Activated CD4-positive, CD25-positive, alpha-beta regulatory T cell (primary cell): ENCODE measurements around the gene ASRGL1.
"Not testable (repeated sequence)": the region's sequence is repeated elsewhere in the genome, so short reads cannot be mapped to it uniquely, and the experiment has no call there.

Experiments
- DNase-seq, 4 experiments: peaks; one replicate each; lab custom pipeline; 2025; lab: John Stamatoyannopoulos, UW

The ASRGL1 gene

DNA sequence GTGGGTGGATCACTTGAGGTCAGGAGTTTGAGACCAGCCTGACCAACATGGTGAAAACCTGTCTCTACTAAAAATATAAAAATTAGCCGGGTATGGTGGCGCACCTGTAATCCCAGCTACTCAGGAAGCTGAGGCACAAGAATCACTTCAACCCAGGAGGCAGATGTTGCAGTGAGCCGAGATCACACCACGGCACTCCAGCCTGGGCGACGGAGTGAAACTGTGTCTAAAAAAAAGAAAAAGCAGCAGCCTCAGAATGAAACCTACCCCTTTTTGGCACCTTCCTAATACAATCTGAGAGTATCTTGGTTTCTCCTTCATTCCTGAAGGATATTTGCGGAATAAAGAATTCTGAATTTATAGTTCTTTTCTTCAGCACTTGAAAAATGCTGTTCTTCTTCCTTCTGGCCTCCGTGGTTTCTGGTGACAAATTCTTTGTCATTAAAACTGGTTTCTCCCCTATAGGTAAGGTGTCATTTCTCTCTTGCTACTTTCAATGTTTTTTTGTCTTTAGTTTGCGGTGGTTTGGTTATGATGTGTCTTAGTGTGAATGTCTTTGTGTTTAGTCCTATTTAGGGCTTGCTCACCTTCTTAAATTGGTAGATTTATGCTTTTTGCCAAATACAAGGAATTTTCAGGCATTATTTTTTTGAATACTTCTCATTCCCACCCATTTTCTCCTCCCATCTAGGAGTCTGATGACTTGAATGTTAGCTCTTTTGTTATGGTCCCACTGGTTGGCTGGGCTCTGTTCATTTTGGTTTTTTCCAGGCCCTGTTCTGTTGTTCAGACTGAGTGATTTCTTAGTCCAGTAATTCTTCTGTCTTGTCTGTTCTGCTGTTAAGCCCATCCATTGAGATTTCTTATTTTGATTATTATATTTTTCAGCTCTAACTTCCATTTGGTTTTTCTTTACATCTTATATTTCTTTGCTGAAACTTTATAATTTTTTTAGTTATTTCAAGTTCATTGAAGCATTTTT is 15.4 kb downstream of the ASRGL1 start:
- no peak for DNase-seq

DNA sequence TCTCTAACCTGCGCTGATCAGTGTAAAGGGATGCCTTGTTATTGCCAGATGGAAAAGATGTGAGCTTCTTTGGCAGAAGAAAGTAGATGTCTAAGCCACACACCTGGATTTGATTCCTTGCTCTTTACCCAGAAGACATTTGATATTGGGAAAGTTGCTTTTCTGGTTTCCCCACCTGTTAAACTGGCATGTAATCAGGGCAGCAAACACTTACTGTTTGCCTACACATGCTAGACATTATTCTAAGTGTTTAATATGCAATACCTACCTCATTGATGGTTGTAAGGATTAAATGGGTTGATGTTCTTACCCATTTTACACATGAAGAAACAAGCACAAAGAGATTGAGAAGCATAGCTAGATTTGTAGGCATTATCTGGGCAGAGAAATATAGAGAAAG is 16.6 kb downstream of the ASRGL1 start:
- no peak for DNase-seq

DNA sequence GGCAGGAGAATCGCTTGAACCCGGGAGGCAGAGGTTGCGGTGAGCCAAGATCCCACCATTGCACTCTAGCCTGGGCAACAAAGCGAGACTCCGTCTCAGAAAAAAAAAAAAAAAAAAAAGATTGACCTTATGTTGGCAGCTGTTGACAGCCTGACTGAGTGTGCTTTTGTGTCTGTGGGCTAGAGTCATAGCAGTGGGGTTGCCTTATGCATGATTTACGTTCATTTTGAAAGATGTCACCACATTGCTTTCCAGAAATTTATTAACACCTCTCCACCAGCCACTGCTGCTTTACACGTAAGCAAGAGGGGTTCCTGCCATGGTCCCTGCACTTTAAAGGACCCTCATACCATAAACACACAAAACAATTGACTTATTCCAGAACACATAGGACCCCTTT is 21.0 kb downstream of the ASRGL1 start:
- no peak for DNase-seq

DNA sequence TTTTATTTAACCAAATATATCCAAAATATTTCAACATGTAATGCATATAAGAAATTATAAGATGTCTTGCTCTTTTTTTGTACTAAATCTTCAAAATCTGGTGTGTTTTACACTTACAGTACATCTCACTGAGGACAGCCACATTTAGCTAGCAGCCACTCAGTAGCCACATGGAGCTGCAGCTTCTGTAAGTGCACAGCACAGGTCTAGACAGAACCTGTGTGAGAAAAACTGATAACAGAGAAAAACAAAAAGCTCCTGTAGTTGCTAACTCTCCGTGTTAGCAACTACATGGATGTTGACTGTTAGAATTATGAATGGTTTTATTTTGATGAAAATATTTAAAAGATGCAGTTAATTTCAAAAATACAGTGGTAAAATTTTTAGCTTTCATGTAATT is 22.2 kb downstream of the ASRGL1 start:
- no peak for DNase-seq

DNA sequence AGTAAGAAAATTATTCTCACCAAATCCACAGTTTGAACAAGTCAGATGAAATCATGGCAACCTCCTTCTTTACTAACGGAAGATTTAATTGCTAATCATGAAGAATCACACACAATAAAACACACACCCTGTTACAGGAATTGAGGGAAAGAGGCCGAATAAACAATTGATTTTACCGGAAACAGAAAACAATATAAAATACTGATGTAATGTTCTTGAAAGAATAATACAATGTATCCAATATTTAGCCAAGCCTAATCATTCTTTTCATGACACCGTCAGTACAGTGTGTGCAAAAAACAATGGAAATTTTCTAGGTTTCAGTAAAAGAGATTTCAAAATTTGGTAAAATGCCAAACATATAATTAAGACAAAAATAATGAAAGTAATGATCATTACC is 23.4 kb downstream of the ASRGL1 start:
- DNase-seq: no peak

DNA sequence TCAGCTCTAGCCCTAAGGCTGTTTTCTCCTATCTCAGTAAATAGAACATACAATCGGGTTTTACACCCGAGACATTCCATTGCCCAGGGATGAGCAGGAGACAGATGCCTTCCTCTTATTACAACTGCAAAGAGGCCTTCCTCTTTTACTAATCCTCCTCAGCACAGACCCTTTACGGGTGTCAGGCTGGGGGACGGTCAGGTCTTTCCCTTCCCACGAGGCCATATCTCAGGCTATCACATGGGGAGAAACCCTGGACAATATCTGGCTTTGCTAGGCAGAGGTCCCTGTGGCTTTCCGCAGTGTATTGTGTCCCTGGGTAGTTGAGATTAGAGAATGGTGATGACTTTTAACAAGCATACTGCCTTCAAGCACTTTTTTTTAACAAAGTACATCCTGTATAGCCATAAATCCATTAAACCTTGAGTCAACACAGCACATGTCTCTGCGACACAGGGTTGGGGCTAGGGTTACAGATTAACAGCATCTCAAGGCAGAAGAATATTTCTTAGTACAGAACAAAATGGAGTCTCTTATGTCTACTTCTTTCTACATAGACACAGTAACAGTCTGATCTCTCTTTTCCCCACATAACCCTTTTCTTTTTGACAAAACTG is 31.7 kb downstream of the ASRGL1 start:
- DNase-seq: not testable (repeated sequence)

DNA sequence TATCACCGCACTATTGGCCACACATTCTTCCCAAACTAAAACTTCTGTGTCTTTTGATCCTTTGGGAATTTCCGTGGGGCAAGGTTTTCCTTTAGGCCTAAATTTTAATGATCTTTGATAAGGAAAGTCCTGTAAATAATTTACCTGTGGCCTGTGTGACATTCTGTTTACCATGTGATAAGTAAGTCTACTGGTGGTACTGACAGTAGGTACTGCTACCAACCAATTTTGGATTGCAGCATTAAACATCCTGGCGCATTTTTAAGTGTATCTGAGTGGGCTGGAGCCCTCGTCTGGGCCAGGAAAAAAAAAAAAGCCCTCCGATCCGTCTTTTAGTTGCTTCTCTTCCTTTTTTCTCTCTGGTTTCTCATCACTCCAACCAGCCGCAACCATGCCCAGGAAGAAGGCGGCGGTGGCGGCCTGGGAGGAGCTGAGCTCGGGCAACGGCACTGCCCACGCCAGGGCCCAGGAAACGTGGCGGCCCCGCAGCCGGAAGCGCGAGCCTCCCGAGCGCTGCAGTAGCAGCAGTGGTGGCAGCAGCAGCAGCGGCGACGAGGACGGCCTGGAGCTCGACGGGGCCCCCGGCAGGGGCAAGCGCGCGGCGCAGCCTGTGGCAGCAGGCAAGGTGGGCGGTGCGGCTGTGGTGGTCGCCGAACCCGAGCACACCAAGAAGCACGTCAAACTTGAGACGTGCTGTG is 33.6 kb downstream of the ASRGL1 start:
- peak in 2 of 4 experiments; percentile 16 to 19 for DNase-seq

DNA sequence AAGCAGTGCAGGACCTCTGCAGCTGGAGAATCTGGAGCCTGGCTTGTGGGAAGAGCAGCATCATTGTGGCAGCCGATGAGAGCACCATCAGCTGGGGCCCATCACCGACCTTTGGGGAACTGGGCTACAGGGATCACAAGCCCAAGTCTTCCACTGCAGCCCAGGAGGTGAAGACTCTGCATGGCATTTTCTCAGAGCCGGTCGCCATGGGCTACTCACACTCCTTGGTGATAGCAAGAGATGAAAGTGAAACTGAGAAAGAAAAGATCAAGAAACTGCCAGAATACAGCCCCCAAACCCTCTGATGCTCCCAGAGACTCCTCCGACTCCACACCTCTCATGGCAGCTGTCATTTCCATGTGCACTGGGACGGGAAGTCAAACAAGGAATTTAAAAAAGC is 35.6 kb downstream of the ASRGL1 start:
- DNase-seq: no peak

DNA sequence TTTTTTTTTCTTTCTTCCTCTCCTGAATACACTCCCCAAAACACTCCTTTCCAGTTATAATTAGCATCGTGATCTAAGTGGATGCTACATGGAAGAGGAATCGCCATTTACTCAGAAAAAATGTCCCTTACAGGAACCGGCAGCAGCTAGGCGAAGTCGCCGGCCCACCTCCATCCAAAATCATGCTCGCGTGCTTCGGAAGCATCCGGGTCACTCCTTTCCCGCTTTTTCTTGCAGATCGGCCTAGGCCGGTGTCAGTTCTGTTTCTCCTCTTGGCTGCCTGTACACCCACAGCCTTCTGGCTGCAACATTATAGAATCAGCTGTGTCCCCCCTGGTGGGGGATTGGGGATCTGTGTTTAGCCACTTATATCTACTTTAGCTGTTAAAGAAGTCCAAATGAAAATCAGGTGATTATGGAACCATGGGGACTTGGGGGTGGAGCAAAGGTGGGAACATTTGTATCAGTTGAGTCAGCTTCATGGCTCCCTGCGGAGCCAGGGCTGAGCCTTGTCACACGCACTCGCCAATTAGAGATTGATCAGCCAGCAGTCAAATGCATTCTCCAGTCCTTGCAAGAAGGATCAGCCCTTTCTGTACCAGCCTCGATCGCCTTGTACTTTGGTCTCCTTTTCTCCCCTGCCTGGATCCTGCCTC is 36.3 kb downstream of the ASRGL1 start:
- no peak for DNase-seq

DNA sequence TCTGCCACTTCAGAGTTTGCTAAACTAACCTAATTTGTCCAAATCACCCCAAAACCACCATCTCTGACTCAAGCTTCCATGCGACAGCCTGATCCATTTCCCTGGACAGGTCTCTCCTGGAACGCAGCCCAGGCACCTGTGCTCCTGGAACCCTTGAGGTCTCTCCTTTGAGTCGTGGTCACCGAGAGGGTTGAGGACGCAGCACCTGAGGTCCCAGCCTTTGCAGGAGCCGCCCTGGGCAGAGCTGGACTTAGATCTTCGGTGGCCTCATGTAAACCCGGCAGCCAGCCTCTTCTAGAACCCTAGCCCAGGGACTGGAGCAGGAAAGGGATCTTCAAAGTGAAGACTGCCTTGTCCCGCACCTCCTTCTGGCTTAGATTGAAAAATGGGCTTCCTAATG is 37.6 kb downstream of the ASRGL1 start:
- no peak for DNase-seq

DNA sequence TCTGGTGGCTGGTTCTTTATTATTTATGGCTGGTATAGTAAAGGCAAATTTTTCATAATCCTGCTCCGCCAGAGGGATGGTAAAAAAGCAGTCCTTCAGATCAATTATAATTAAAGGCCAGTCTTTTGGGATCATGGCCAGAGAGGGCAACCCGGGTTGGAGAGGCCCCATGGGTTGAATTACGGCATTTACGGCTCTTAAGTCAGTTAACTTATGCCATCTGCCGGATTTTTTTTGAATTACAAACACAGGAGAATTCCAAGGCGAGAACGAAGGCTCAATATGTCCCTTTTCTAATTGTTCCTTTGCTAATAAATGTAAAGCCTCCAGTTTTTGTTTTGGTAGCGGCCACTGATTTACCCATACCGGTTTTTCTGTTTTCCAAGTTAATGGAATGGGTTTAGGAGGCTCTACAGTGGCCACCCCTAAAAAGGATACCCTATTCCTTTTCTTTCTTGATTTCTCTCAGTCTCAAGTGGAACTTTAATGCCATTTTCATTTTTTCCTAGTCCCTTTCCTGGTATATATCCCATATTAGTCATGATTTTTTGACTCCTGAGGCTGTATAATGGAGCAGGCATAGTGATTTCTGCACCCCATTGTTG is 41.3 kb downstream of the ASRGL1 start:
- not testable (repeated sequence) for DNase-seq

DNA sequence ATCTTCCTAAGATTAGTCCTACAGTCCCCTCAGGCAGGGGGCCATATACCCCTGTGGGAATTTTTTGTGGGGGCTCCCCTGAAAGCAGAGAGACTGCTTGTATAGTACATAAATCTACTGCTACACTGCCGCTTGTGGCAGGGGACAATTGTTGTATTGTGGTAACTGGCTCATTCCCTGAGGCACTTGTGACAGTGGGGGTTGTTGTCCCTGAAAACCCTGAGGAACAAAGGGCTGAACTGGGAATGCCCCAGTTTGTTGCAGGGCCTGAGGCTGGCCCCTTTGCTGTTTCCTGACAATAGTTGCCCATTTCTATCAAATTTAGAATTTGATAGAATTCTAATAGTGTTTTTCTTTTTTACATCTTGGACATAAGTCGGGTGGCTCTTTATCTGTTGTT is 42.3 kb downstream of the ASRGL1 start:
- DNase-seq: not testable (repeated sequence)

DNA sequence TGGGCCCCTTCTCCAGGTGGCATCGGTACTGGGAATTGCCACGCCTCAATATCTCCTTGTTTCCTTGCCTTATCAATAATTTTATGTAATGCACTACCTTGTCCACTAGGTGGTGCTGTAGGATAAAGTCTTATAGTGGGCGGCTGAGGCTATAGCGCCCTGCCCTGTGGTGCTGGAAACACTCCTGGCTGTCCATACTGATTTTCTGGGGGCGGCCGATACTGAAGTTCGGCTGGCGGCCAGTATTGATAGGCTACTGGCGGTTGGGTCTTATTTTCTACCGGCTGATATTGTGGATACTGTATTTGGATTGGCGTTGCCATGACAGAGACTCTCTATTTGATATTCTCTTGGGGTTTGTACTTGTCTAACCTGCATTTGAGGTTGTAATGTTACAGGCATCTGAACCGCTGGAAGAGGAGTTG is 43.6 kb downstream of the ASRGL1 start:
- DNase-seq: not testable (repeated sequence)

DNA sequence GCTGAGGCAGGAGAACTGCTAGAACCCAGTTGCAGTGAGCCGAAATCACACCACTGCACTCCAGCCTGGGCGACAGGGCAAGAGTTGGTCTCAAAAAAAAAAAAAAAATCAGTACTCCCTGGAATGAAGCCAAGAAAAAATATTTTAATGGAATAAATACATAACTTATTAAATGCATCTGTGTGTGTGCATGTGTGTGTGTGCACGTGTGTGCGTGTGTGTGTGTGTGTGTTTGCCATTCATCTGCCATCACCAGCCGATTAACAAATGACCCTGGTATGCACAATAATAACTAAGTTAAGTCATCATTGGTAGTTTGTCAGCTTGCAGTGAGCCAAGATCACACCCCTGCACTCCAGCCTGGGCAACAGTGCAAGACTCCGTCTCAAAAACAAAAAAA is 46.6 kb downstream of the ASRGL1 start:
- no peak for DNase-seq

DNA sequence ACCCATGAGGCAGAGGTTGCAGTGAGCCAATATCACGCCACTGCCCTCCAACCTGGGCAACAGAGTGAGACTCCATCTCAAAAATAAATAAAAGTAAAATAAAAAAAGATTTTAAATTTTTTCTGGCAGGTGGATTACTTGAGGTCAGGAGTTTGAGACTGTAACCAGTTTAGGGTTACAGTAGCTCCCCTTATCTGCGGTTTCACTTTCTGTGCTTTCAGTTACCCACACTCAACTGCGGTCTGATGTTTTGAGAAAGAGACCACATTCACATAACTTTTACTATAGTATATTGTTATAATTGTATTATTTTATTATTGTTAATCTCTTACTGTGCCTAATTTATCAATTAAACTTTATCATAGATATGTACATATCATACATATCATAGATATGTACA is 48.8 kb downstream of the ASRGL1 start:
- not testable (repeated sequence) for DNase-seq

DNA sequence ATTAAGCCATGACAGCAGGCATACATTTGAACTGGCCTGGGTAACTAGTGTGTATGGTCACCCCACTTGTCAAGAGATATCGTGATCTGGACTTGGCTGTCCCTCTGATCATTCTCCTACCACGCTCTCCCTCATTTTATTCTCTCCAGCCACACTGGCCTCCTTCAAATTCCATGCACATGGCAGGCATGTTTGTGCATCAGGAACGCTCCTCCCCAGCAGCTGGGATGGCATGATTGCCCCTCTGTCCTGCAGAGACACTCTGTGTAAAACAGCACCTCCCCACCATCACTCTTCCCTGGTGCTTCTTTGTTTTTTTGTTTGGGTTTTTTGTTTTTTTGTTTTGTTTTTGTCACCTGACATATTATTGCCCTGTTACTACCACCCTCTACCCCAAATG is 50.1 kb downstream of the ASRGL1 start:
- no peak for DNase-seq

DNA sequence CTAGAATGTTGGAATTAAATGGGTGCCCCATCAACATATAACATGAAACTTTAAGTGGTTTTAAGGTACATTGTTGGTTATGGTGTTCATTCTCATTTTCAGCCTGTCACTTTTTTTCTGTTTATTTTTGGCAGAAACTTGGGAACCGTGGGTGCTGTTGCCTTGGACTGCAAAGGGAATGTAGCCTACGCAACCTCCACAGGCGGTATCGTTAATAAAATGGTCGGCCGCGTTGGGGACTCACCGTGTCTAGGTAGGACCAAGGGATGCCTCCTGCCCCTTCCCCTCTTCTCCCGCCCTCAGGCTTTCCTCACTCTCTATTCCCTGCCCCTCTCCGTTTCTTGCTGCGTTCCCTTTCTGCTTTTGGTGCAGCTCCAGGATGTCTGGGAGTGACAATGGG is 51.8 kb downstream of the ASRGL1 start:
- no peak for DNase-seq

DNA sequence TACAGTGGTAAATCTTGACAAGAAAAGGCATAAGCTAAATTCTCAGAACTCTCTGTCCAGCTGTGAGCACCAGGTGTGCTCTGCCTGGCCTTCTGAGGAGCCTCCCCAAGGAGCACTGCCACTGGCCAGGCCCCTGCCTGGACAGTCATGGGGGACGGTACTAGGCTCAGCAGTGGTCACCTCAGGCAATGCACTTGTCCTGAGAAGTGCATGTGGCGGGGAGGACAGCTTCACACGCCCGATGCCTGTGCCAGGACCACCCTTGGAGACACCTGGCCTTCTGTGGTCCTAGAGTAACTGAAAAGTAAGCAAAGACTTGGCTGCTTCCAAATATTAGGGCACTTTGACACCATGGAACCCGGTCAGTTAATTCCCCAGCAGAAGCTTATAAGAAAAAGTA is 53.0 kb downstream of the ASRGL1 start:
- DNase-seq: no peak

DNA sequence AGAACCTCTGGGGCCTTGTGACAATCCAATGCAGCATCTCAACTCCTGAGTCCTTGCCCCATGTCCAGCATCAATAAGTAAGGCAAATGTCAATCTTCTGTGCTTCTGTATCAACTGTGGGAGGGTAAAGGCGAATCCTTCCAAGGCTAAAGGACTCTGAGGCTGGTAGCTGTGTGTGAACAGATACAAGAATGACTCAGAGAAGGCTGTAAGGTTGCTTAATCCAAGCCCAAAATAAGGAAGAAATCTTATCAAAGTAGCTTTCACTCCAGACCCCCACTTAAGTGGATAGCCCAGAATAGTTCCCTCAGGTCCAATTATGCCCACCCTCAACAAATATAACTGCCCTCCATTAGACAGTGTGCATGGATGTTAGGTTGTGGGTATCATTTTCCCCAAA is 53.5 kb downstream of the ASRGL1 start:
- no peak for DNase-seq

DNA sequence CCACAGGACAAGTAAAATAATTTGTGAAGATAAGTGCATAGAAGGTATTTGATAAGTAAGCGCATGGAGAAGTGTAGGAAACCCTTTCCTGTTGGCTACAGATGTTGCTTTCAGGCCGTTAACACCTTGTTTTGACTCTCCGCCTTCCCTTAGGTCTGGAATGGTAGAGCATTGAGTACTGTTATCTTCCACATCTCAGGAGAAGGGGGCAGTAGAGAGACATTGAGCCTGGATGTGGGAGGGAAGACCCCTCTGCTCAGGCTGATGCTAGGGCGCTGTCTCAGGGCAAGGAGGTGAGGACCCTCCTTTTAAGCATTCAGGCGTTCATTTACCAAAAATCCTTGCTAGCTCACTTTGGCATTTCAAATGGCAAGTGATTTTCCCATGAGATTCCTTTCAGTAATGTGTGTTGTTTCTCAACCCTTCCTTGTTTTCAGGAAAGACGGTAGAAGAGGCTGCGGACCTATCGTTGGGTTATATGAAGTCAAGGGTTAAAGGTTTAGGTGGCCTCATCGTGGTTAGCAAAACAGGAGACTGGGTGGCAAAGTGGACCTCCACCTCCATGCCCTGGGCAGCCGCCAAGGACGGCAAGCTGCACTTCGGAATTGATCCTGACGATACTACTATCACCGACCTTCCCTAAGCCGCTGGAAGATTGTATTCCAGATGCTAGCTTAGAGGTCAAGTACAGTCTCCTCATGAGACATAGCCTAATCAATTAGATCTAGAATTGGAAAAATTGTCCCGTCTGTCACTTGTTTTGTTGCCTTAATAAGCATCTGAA is 54.6 kb downstream of the ASRGL1 start:
- DNase-seq: no peak

DNA sequence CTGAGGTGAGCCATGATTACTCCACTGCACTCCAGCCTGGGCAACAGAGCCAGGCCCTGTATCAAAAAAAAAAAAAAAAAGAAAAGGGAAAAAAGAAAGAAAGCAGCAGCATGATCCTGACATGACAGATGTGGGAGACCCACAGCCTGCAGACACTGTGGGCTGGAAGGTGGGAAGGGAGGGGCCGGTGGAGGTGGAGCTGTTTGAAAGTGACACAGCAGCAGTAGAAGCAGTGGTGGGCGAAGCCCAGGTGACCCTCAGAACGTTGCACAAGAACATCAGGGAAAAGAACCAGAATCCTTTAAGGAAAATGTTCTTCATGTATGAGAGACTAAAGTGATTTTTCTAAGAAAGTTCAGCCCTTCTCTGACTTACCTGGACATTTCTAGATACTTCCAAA is 55.3 kb downstream of the ASRGL1 start:
- no peak for DNase-seq
